Umbilical cord (tissue), 2 donors: ENCODE measurements around the gene EBF3. TPM values are rescaled to one million over a fixed set of nuclear protein-coding genes. Genes with fewer than 3 reads are reported as not detected.
A peak's percentile ranks its signal among the peaks of the same experiment; 100 is the strongest.

Source experiments
- DNase-seq: peaks from one replicate; pipeline ENCODE4 v3.0.0-alpha.2; 2015; ENCODE audit warnings: low spot score
- total RNA-seq: library from RNA; depleted of rRNA; stranded (reverse); fragments of >200 nt; gene quantifications from one replicate; pipeline ENCODE4 v1.2.3, GENCODE V29; 2014; ENCODE audit warnings: low replicate concordance; ENCODE audit not compliant: insufficient read depth

Gene EBF3
- total RNA-seq, 1 donor from 2014 or later, result 3.6 TPM

DNA sequence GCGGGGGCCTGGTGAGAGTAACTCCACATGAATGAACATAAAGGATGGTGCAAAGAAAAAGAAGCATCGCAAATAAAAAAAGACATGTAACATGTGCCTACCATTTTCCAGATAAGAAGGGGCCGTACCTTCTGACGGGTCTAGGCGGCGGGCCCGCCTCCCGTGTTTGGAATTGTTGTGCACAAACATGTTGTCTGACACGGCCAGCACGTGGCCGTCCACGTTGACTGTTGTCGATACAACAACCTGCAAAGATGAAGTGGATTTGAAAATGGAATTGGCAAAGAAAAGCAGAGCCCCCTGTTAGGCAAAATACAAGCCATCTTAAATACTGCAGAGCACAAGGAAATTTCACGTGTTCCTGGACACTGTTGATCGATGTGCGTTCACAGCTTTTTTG, 90.7 kb downstream of the EBF3 start:
- DNase-seq, result no peak

DNA sequence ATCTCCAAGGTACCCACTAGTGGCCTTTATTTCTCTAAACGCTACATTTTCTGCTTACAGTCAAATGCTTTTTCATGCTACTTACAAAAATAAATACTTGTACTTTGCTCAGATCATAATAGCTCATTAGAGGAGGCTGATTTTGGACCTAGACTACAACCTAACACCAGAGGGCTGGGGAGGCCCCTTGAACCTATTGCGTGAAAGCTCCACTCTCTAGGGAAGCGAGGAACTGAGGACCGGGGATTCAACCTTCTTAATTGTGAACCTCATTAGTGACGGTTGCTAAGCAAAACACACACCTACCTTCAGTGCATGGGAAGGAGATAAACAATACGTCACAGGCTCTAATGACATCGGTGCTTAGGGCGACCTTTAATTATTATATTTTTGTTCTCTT, 92.1 kb downstream of the EBF3 start:
- no peak for DNase-seq

DNA sequence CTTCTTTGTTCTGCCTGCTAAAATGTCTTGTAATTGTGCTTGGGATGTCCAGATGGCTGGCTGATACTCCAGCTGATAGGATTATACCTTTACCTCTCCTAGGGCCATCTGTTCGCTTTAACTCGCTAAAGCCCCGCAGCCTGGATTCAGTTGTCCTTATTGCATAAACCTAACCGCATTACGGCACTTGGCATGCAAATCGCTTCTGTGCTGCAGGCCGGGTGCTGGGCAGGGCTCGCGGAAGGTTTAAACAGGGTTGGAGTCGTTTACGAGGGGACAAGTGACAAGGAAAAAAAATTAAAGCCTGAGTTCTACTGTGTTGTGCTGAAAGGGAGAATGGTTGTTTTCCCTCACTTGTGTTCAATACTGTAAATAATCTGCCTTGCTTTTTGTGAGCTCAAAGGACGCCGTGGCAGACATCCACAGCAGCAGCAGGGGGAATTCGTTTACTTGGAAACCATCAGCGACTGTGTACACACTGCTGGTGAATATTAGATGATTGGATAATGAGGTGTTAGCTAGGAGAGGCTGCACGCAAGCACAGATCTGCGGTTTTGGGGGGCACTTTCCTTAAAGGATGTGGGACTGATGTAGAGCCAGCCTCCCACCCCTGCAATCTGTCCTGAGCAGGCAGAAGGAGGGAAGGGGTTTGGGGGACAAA, 93.0 kb downstream of the EBF3 start:
- DNase-seq, result peak; percentile 14

DNA sequence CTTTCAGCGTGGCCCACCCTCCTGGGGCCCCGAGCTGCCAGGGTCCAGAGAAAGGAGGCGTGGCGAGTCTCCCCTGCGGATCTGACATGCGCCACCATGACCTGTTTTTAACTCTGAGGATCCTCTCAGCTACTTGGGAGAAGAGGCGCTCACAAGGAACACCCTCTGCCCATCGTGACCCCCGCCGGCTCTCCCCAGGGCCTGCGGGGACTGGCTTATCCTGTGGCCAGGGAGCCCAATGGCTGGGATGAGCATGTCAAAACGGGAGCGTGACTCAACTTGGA, 93.7 kb downstream of the EBF3 start:
- DNase-seq, result no peak

DNA sequence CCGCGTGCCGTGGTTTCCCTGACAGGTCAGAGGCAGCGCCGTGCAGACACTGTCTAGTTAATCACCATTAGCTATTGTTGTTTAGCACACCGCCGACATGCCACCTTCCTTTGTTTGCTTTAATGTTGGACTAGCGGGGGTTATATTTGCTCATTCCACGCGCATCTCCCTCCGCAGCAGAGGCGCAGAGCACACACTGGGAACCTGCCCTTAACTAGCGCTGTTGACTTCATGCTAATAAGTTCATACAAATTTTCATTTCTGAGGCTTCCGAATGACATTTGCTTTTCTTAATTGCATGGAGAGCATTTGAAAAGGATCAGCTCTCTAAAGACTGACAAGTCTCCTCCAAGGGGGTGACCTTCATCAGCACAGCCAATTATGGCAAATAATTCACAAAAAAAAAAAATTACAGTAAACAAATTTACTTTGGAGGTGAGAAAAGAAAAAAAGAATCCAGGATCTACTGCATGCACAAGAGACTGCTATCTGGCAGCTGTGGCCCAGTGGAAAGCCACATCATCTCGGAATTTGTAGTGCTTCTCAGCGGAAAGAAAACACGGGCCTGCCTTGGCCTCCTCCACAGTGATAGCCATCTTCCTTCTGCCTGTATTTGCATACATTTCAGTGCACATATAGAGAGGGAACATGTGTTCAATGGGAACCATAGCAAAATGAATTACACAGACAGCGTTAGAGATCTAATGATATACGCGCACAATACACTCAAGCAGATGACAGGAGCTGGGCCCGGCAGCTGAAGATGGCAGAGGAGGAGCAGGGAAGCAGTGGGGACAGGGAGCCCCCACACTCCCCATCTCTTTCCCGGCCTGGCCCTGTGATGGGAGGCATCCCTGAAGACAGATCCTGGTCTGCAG, 94.2 kb downstream of the EBF3 start:
- DNase-seq, result no peak

DNA sequence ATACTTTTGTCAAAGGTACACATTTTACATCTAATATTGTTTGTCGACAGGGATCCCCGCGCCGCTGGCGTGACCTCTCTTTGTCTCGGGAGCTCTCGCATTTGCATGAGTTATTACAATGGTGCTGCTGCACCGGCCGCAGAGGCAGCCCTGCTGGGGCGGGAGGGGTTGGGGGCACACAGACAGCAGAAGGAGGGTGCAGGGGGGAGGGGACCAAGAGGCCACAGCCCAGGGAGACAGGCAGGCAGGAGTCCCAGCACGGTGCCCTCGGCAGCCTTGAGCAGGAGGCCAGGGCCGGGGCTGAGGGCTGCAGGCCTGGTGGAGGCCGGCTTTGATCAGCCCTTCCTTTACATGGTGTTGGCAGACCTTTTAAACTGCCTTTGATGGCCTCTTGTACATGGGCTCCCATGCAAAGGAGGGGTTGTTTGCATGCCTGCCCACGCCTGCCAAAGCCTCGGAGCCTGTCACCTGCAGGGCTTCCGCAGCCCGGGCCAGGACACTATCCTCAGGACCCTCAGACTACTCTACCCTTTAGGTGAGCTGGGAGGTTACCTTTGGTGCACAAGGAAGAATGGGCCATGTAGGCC, 95.5 kb downstream of the EBF3 start:
- no peak for DNase-seq

DNA sequence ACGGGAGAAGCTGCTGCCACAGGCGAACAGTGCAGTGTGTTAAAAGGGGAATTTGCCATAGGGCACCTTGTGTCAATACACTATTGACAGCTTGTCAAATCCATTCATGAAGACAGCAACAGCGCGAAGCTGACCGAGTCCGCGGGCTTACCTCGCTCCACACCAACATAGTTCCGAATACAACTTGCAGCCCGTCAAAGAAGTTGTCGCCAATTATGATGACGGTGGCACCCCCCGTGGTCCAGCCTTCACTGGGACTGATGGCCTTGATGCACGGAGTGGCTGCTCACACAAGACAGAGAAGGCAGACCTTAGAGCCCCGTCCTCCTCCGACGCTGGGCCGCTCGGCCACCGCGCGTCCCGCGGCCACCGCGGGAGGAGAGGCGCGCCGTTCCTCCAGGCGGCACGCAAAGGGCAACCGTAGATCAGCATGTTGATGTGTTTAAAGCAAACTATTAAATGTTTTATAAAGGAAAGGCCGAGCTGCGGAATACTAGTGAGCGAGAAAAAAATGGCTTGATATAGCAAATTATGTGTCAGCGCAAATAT, 96.4 kb downstream of the EBF3 start:
- DNase-seq, result no peak

DNA sequence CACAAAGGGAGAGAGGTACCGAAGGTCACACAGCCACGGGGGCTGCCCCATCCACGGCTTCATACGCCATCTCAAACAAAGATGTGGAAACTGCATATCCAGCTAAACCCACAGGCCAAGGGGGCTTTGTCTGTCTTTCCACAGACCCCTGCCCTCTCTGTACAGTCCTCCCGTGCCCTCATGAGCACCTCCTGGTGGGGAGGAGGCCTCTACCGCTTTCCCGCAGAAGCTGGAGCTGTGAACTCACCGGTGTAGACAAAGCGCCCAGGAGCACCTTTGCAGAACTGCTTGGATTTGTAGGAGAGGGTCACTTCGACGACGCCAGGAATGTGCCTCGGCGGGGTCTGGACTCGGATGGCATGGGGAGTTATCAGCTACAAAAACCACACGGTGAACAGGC, 97.2 kb downstream of the EBF3 start:
- DNase-seq, result no peak

DNA sequence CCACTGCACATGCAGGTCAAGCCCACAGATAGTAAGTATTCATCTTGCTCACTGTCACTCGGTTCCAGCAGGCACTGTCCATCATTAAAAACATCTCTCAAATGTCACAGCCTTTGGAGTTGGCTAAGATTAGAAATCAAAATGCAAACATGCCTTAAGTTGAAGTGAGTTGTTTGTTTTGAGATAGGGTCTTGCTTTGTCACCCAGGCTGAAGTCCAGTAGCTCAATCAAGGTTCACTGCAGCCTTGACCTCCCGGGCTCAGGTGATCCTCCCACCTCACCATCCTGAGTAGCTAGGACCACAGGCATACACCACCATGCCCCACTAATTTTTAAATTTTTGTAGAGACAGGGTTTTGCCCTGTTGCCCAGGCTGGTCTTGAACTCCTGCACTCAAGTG, 98.1 kb downstream of the EBF3 start:
- no peak for DNase-seq

DNA sequence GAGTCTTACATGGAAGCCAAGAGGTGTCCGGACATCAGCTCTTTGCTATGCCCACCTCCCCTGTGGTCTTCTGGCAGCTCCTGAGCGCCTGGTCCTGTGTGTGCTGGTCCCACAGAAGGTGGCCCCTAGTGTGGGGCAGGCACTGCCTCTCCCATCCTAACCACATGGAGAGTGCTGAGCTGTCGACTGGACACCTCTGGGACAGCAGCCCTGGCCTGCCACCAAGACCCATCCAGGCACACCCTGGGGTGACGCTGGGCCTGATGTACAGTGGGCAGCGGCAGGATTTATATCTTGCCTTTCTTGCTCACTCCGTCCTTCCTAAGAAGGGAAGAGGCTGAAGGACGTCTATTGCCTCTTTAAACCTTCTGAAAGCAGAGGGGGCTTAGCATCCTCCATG, 98.7 kb downstream of the EBF3 start:
- DNase-seq, result no peak

DNA sequence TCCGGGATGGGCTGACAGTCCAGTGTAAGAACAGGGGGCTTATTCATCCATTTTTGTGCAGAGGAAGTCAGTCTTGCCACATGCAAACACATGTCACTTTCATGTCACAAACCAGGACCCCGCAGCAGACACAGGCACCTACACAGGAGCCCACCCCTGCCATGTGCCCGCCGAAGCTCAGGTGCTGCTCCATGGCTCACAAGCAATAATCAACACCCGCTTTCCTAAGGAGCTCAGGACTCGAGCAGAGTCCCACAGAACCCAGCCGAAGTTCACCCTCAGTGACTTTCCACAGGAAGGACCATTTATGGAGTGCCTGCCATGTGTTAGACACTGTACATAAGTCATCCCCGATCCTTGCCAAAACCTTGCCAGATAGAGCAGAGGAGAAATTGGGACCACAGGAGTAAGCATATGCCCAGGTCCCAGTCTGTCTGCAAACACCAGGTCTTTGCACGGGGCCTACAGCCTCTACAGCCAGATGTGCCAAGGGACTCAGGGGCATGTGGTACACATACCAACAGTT, 99.4 kb downstream of the EBF3 start:
- no peak for DNase-seq

DNA sequence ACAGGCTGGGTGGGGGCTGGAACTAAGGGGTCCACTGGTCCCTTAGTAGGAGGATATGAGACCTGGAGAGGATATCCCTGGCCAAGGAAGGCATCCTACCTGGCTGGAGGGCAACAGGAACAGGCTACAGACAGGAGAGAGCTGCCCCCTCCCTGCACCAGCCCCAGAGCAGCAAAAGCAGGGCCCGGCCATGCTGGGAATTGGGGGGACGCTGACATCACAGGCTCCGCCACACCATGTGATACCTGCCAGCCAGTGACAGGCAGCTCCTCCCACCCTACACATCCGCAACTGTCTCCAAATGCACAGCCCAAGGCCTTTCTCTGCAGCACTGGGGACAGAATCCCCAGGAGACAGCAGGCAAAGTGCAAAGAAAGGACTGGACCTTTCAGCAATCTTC, 100.0 kb downstream of the EBF3 start:
- no peak for DNase-seq

DNA sequence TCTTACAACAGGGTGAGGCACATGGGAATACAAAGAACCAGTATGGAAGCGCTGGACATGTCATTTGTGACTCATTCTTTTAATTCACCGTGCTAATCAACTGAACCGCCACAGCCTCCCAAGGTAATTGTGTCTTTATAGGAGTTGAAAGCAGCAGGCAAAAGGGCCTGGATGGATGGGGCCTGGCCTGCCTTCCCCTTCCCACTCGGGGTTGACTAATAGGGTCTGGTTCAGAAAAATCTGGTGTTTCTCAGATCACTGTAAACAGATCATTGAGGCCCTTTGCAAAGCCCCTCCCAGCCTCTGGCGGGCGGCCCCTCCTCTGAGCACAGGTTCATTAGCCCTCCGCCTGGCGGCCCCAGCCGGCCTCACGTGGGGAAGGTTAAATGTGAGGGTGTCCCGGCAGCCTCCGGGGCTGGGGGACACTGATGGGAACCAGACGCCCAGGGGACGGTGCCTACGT, 100.8 kb downstream of the EBF3 start:
- peak; percentile 5 for DNase-seq

DNA sequence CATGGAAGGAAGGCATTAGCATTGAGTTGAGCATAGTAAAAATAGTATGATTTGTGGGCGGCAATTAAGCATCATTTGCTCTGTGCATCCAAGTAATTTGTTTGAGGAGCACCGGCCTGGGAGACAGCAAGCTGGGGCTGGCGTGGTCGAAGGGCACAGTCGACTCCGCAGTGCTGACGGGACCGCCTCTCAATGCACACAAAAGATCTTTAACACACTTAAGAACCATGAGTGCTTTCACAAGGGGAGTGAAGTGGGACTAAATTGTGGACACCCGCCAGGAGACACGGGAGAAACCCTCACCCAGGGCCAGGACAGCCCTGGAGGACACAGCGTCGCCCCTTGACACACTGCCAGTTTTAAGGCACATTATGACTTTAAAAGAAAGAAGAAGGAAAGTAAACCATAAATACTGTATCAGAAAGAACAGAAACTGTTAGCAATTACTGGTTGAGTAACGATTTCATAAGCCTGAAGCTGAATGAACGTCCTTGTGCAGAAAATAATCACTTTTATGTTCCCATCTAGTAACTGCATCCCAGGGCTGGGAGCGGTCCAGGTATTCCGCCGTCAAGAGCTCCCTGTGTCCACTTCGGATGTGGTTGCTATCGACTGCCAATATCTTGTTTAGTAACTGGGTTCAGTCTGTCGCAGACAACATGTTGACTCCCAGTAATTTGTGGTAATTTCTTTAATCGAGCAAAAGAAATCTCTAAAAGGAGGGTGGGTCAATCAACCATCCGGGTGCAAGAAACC, 102.1 kb downstream of the EBF3 start:
- no peak for DNase-seq

DNA sequence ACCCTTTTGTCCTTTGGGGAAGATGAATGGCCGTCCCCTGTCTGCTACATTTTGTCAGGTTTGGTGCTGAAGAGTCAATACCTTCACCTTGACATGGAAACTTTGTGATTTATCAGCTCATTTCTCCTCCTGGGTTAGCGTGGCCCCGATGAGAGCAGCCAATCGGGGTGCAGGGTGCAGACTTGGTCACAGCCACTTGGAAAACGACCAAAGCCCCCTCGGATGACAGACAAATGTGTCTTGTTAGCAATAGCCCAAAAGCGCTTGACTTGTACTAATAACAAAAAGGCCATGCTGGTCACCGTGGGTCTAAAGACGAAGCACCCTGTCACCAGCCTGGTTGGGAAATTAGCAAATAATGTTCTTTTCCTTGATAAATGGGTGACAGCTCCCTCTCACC, 103.7 kb downstream of the EBF3 start:
- no peak for DNase-seq

DNA sequence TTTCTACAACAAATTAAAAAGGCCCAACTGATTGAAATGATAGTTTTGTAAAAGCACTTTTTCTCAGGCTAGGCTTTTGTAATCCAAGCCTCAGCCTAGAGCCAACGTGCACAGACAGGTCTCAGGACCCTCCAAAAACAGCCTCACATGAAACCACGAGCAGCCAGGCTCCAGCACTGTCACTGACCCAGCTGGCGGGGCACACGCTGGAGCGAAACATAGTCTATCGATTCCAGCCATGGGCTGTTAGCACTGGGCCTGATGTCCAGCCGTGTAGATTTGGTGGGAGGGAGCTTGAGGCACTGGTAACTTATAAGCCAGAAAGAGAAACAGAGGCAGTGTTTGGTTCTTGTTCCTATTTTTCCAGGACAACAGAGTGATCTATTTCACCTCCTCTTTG, 104.5 kb downstream of the EBF3 start:
- no peak for DNase-seq

DNA sequence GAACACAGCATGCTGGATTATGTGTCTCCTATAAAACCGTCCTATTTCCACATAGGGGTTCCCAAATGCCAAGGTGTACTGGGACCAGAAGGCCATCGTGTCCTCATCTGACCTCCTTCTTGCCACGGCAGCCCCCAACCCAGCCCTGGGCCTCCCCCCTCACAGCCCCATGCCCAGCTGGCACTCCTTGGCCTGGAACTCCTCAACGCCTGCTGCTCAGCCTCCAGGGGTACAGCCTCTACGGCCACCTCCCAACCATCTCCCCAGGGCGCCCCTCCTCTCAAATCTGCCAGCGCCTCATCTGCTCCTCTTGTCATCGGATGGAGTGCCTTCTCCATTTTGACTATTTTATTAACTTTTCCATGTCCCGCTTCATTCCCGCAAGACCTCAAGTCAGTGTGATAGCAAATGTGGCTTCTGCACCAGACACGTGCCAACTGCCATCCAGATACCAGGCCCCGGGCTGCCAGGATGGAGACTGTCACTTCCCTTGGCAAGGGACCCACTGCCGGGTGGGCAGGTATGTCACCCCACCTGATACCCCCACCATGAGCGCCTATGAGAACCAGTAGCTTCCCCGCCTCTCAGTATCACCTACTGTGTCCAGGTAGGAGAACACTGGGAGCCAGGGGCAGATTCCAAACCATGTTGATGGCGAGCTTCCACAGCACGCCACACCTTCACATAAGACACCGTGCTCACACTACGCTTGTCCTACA, 106.7 kb downstream of the EBF3 start:
- DNase-seq, result no peak

DNA sequence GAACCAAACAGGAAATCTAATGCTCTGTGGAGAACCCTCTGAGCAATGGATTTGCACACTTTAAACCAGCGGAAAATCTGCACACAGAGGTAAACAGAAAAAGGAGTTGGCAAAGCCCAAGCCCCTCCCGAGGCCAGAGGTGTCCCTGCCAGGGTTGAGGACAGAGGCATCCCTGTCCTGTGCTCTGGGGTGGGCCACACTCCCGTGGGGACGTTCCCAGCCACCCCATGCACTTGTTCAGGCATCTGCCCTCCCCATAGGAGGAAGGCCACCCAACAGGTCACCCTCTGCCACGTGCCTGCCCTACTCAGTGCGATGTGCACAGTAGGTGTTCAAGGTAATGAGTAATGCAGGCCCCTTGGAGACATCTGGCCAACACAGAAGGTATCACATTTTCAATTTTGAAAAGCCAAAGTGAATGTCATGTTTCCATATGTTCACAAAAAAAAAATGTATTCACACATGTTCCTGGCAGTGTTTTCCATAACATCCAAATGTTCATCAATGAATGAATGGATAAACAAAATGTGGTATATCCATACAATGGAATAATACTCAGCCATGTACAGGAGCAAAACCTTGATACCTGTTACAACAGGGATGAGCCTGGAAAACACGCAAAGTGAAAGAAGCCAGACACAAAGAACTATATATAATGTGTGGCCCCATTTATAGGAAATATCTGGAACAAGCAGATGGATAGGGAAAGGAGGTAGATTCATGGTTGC, 108.1 kb downstream of the EBF3 start:
- no peak for DNase-seq

DNA sequence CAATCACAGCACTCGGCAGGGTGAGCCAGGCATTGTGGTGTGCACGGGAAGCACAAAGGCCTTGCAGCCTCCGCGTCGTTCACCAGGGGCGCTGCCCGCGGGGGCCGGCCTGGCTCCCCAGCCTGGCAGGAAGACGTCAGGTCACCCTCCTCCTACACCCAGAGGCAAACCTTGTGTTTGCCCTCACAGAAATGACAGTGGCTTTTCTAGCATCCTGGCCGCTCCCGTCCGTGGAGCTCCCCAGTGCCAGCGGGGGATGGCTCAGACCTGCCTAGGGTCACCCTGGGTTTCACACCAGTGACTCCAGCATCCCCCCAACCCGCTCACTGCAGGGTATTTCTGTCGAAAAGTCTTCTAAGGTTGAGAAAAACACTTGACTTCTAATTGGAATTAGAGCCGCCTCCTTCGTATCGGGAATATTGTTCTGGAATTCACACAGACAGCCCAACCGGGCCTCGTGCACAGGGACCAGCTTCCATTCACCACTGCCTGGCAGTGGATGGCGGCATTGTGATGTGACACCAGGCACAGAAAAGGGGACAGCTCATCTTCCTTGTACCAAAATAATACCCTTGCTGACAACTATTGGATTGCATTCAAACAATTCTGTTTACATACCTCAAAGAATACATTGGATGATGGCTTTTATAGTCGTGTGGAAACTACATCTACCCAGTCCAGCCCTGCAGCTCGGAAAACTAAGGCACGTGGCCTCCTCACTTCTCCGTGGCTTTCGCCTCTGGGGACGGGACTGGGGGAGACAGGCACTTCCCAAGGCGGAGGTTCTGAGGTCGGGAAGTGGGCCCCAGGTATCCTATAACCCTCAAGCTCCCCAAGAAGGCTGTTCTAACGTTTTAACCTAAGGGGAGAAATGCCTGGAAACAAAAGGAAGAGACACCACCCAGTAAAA, 109.0 kb downstream of the EBF3 start:
- no peak for DNase-seq
